Neuron (in vitro differentiated cells): ENCODE data around the gene DPP10.

Source experiments
- H2AFZ ChIP-seq: one replicate; pipeline ENCODE4 v1.6.1; 2013; ENCODE audit warnings: low read depth, mild to moderate bottlenecking, inconsistent platforms, low read length, moderate library complexity
- H3K27me3 ChIP-seq: one replicate; pipeline ENCODE4 v1.6.1; 2013; ENCODE audit warnings: low read length; ENCODE audit not compliant: insufficient read depth
- H3K36me3 ChIP-seq: one replicate; pipeline ENCODE4 v1.6.1; 2013; ENCODE audit warnings: low read length; ENCODE audit not compliant: insufficient read depth
- H3K4me1 ChIP-seq: one replicate; pipeline ENCODE4 v1.6.1; 2013; ENCODE audit warnings: low read length; ENCODE audit not compliant: insufficient read depth
- H3K4me3 ChIP-seq: 2 replicates; pipeline ENCODE4 v1.5.1; 2013; ENCODE audit warnings: mild to moderate bottlenecking, low read length, moderate library complexity
- H3K9me3 ChIP-seq: one replicate; pipeline ENCODE4 v1.6.1; 2013; ENCODE audit warnings: low read length

Gene DPP10

DNA sequence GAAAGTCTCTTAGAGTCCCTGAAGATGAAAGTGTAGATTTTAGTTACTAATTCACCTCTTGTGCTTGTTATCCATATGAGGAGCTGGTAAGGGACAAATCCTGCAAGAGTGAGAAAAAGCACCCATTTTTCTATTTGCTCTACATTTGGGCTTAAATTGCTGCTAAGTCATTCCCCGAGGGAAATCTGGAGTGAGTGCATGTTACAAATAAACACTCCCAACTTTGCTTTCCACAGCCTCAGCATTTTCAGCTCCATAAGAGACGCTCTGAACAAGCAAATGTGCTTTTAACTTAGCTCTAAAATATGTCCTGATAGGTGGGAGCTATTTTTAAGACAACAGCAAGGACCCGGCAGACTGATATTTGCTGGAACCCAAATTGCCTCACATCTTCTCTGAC lies 126.7 kb downstream of the DPP10 start:
- H2AFZ ChIP-seq: no peak overlapping the region
- no peak overlapping the region for H3K4me3 ChIP-seq
- H3K36me3 ChIP-seq: no peaks in the 10 kb centered on the region
- no peaks in the 10 kb centered on the region for H3K27me3 ChIP-seq
- no peaks in the 10 kb centered on the region for H3K4me1 ChIP-seq
- no peaks in the 10 kb centered on the region for H3K9me3 ChIP-seq

DNA sequence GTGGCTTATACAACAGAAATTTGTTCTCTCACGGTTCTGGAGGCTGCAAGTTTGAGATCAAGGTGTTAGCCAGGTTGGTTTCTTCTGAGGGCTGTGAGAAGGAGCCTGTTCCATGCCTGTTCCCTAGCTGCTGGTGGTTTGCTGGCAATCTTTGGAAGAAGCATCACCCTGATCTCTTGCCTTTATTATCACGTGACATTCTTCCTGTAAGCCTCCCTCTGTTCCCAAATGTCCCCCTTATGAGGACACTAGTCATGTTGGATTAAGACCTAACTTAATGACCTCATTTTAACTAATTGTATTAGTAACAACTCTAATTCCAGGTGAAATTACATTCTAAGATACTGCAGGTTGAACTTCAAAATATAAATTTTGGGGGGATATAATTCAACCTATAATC lies 135.2 kb downstream of the DPP10 start:
- no peaks in the 10 kb centered on the region for H3K36me3 ChIP-seq
- no peak overlapping the region for H3K4me3 ChIP-seq
- H3K4me1 ChIP-seq: peaks cover 4% of the 10 kb centered on the region
- no peaks in the 10 kb centered on the region for H3K9me3 ChIP-seq
- H3K27me3 ChIP-seq: no peaks in the 10 kb centered on the region
- no peak overlapping the region for H2AFZ ChIP-seq

DNA sequence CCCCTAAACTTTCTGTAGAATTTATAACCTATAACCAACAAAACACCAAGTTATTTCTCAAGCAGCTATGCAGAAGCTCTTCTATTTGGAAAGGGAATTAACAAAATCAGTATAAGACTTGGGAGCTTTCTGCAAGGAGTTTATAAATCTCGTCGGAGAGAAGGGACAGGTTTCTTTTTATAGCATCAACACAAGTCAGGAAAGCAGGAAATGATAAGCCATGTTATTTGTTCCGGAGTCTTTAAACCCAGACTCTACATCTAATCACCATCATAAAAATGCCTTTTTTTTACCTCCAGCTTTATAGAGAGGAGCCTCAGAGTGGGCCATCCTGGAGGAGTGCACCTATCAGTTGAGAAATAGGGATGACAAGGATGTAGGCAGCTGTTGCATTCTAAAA lies 137.1 kb downstream of the DPP10 start:
- Histone ChIP-seq H3K4me3 (no peak overlapping the region), H3K4me1 (peaks cover 4% of the 10 kb centered on the region), H2AFZ (no peak overlapping the region), H3K36me3 (no peaks in the 10 kb centered on the region), H3K9me3 (no peaks in the 10 kb centered on the region), H3K27me3 (no peaks in the 10 kb centered on the region)

GRCh38 chr2:114580691-114581090 lies 138.2 kb downstream of the DPP10 start:
- H3K9me3 ChIP-seq: no peaks in the 10 kb centered on the region
- peaks cover 4% of the 10 kb centered on the region for H3K4me1 ChIP-seq
- no peak overlapping the region for H3K4me3 ChIP-seq
- no peak overlapping the region for H2AFZ ChIP-seq
- no peaks in the 10 kb centered on the region for H3K36me3 ChIP-seq
- no peaks in the 10 kb centered on the region for H3K27me3 ChIP-seq

GRCh38 chr2:114598329-114598728 lies 155.9 kb downstream of the DPP10 start:
- H3K4me3 ChIP-seq: no peak overlapping the region
- no peak overlapping the region for H2AFZ ChIP-seq
- H3K9me3 ChIP-seq: no peaks in the 10 kb centered on the region
- H3K4me1 ChIP-seq: peaks cover 4% of the 10 kb centered on the region
- H3K36me3 ChIP-seq: no peaks in the 10 kb centered on the region
- H3K27me3 ChIP-seq: no peaks in the 10 kb centered on the region

GRCh38 chr2:114609203-114609602 lies 166.8 kb downstream of the DPP10 start:
- Histone ChIP-seq H3K4me1 (no peaks in the 10 kb centered on the region), H2AFZ (no peak overlapping the region), H3K27me3 (no peaks in the 10 kb centered on the region), H3K9me3 (no peaks in the 10 kb centered on the region), H3K36me3 (no peaks in the 10 kb centered on the region), H3K4me3 (no peak overlapping the region)

DNA sequence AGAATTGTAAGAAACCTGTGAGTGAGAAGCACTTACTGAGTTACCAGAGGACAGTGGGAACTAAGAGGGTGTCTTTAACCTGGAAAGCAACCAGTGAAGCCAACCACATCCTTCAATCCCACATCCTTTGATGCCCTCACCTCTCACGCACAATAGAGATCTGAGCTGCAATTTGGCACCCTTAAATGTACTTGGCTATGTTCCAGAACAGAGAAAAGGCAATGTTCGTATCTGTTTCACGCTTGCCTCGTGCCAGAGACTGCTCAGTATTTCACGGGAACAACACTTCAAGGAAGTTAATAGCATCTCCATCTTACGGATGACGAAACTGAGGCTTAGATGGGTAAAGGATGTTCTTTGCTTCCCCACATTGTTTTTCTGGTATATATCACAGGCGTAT lies 167.4 kb downstream of the DPP10 start:
- Histone ChIP-seq H3K27me3 (no peaks in the 10 kb centered on the region), H2AFZ (no peak overlapping the region), H3K4me3 (no peak overlapping the region)

DNA sequence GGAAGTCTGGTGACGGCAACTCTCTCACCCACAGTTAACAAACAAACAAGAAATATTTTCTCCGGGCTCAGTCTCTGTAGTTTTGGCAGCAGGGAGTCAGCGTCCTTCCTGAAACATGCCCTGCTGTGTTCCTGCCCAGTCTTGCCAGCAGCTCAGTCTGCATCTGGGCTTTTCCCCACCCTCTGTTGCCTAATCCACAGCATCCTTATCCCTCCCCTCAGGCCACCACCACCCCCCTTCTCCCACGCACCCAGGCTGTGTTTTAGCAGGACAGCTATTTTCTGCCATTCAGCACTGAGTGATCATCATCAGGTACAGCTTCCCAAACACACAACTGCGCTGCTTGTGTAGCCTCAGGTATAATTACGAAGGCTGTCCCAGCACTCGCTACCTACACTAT lies 168.2 kb downstream of the DPP10 start:
- Histone ChIP-seq H3K4me3 (no peak overlapping the region), H3K27me3 (no peaks in the 10 kb centered on the region), H3K36me3 (no peaks in the 10 kb centered on the region), H3K9me3 (no peaks in the 10 kb centered on the region), H3K4me1 (no peaks in the 10 kb centered on the region), H2AFZ (no peak overlapping the region)

More for the DNA sequence above, 167.4 kb downstream of the DPP10 start:
- H3K36me3 ChIP-seq: no peaks in the 10 kb centered on the region
- H3K4me1 ChIP-seq: no peaks in the 10 kb centered on the region
- H3K9me3 ChIP-seq: no peaks in the 10 kb centered on the region

DNA sequence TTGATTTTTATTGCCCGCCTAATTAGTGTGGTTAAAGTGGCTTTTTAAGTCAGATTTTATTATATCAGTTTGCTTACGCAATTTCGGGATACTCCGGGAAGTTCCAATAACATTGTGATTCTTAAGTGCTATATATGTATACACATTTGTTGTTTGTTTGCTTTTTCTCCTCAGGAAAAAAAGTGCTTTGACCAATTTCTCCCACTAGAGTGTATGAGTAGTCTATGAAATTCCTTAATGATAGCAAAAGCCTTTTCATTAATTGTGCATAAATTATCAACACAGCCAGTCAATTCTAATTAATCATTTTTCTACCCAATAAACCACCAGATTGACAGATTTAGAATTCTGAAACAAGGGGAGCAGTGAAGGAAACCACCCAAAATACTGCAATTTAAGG lies 172.2 kb downstream of the DPP10 start:
- H2AFZ ChIP-seq: no peak overlapping the region
- no peaks in the 10 kb centered on the region for H3K4me1 ChIP-seq
- H3K27me3 ChIP-seq: no peaks in the 10 kb centered on the region
- no peaks in the 10 kb centered on the region for H3K36me3 ChIP-seq
- H3K9me3 ChIP-seq: no peaks in the 10 kb centered on the region
- no peak overlapping the region for H3K4me3 ChIP-seq

GRCh38 chr2:114628481-114628880 lies 186.0 kb downstream of the DPP10 start:
- H3K9me3 ChIP-seq: no peaks in the 10 kb centered on the region
- no peaks in the 10 kb centered on the region for H3K36me3 ChIP-seq

DNA sequence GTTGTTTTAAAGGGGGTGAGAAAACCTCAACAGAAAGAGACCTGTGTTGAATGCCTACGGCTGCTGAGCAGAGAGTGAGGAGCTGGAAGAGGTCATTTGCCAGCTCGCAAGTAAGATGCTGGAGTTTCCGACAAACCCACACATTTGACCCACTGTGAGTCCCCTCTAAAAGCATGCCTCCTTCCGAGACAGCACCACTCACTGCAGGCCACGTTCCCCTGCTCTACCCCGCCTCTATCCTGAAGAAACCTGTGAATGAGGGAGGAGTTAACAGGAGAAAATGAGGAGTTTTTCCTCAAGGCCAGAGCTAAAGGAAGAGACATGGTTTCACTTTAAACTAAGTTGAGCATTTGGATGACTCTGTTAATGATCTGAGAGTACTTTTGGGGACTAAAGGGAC lies 188.7 kb downstream of the DPP10 start:
- no peaks in the 10 kb centered on the region for H3K4me1 ChIP-seq
- no peak overlapping the region for H2AFZ ChIP-seq
- no peak overlapping the region for H3K4me3 ChIP-seq
- H3K36me3 ChIP-seq: no peaks in the 10 kb centered on the region
- H3K9me3 ChIP-seq: no peaks in the 10 kb centered on the region
- H3K27me3 ChIP-seq: no peaks in the 10 kb centered on the region

More at GRCh38 chr2:114628481-114628880, 186.0 kb downstream of the DPP10 start:
- Histone ChIP-seq H3K27me3 (no peaks in the 10 kb centered on the region), H3K4me1 (no peaks in the 10 kb centered on the region), H3K4me3 (no peak overlapping the region), H2AFZ (no peak overlapping the region)

- H3K4me3 ChIP-seq: no peak overlapping the region
- no peaks in the 10 kb centered on the region for H3K36me3 ChIP-seq
Observed at GRCh38 chr2:114642166-114642770, 199.8 kb downstream of the DPP10 start.

GRCh38 chr2:114642988-114643553 lies 200.6 kb downstream of the DPP10 start:
- Histone ChIP-seq H3K27me3 (peaks cover 2% of the 10 kb centered on the region), H2AFZ (no peak overlapping the region), H3K36me3 (no peaks in the 10 kb centered on the region), H3K4me3 (no peak overlapping the region), H3K9me3 (no peaks in the 10 kb centered on the region), H3K4me1 (no peaks in the 10 kb centered on the region)

More at GRCh38 chr2:114642166-114642770, 199.8 kb downstream of the DPP10 start:
- Histone ChIP-seq H3K4me1 (no peaks in the 10 kb centered on the region), H2AFZ (no peak overlapping the region), H3K27me3 (peaks cover 2% of the 10 kb centered on the region), H3K9me3 (no peaks in the 10 kb centered on the region)

- Histone ChIP-seq H3K36me3 (no peaks in the 10 kb centered on the region), H2AFZ (no peak overlapping the region), H3K4me1 (no peaks in the 10 kb centered on the region), H3K4me3 (no peak overlapping the region), H3K9me3 (no peaks in the 10 kb centered on the region), H3K27me3 (no peaks in the 10 kb centered on the region)
Observed at GRCh38 chr2:114651933-114652332, 209.5 kb downstream of the DPP10 start.
